SK-N-SH treated with all-trans-retinoic acid at 6 μM for 48 hours (cell line): ENCODE measurements around the gene S100PBP.

Experiments
- ATAC-seq: fragments of 200-7000 bp; cut with Tn5 transposase; 3 replicates; pipeline ENCODE4 v1.9.1; 2020; ENCODE audit warnings: mild to moderate bottlenecking, moderate library complexity
- ARNTL ChIP-seq: fragments of 450-650 bp; formaldehyde crosslinking; IDR thresholded peaks from 2 replicates; pipeline ENCODE4 v1.5.0; 2020; ENCODE audit warnings: low read depth, mild to moderate bottlenecking, moderate library complexity, borderline replicate concordance
- BACH2 ChIP-seq: fragments of 250-450 bp; sonication (Bioruptor Pico); IDR thresholded peaks from 2 replicates; pipeline ENCODE4 v1.9.0; 2021; ENCODE audit warnings: mild to moderate bottlenecking, borderline replicate concordance
- CREB5 ChIP-seq: fragments of 250-450 bp; sonication (Bioruptor Pico); IDR thresholded peaks from 2 replicates; pipeline ENCODE4 v1.5.1; 2020; ENCODE audit warnings: low read depth, mild to moderate bottlenecking, moderate library complexity
- CSDC2 ChIP-seq: fragments of 250-450 bp; sonication (Bioruptor Pico); IDR thresholded peaks from 2 replicates; pipeline ENCODE4 v1.5.0; 2020; ENCODE audit warnings: mild to moderate bottlenecking, moderate library complexity
- CSRNP3 ChIP-seq: fragments of 250-450 bp; sonication (Bioruptor Pico); IDR thresholded peaks from 2 replicates; pipeline ENCODE4 v1.5.1; 2021; ENCODE audit warnings: mild to moderate bottlenecking, moderate library complexity
- ESRRG ChIP-seq: fragments of 250-450 bp; sonication (Bioruptor Pico); IDR thresholded peaks from 2 replicates; pipeline ENCODE4 v1.6.1; 2021; ENCODE audit warnings: mild to moderate bottlenecking
- GLIS3 ChIP-seq: fragments of 250-450 bp; sonication (Bioruptor Pico); IDR thresholded peaks from 2 replicates; pipeline ENCODE4 v1.5.0; 2020; ENCODE audit warnings: mild to moderate bottlenecking, moderate library complexity
- ISL1 ChIP-seq: fragments of 250-450 bp; sonication (Bioruptor Pico); IDR thresholded peaks from 2 replicates; pipeline ENCODE4 v2.1.2; 2022; ENCODE audit warnings: mild to moderate bottlenecking, moderate library complexity
- OSR1 ChIP-seq: fragments of 250-450 bp; sonication (Bioruptor Pico); IDR thresholded peaks from 2 replicates; pipeline ENCODE4 v1.8.0; 2022; ENCODE audit warnings: moderate library complexity, mild to moderate bottlenecking, inconsistent platforms
- PATZ1 ChIP-seq: fragments of 250-450 bp; sonication (Bioruptor Pico); IDR thresholded peaks from 2 replicates; pipeline ENCODE4 v1.8.0; 2020; ENCODE audit warnings: mild to moderate bottlenecking, moderate library complexity, borderline replicate concordance
- POU6F1 ChIP-seq: fragments of 250-450 bp; sonication (Bioruptor Pico); IDR thresholded peaks from 2 replicates; pipeline ENCODE4 v1.8.0; 2021; ENCODE audit warnings: low read depth, mild to moderate bottlenecking, moderate library complexity, borderline replicate concordance
- PPARA ChIP-seq: fragments of 250-450 bp; sonication (Bioruptor Pico); IDR thresholded peaks from 2 replicates; pipeline ENCODE4 v1.5.0; 2020; ENCODE audit warnings: mild to moderate bottlenecking, borderline replicate concordance
- RARB ChIP-seq: fragments of 250-450 bp; sonication (Bioruptor Pico); IDR thresholded peaks from 2 replicates; pipeline ENCODE4 v1.8.0; 2021; ENCODE audit warnings: mild to moderate bottlenecking, moderate library complexity
- TCF4 ChIP-seq: fragments of 250-450 bp; sonication (Bioruptor Pico); IDR thresholded peaks from 2 replicates; pipeline ENCODE4 v1.8.0; 2021; ENCODE audit warnings: mild to moderate bottlenecking, moderate library complexity, borderline replicate concordance
- TOX ChIP-seq: fragments of 250-450 bp; sonication (Bioruptor Pico); IDR thresholded peaks from 2 replicates; pipeline ENCODE4 v1.8.0; 2021; ENCODE audit warnings: mild to moderate bottlenecking, moderate library complexity, borderline replicate concordance
- TSHZ2 ChIP-seq: fragments of 250-450 bp; sonication (Bioruptor Pico); IDR thresholded peaks from 2 replicates; pipeline ENCODE4 v1.5.0; 2020; ENCODE audit warnings: mild to moderate bottlenecking, moderate library complexity
- ZC3H10 ChIP-seq: fragments of 250-450 bp; sonication (Bioruptor Pico); IDR thresholded peaks from 2 replicates; pipeline ENCODE4 v1.5.1; 2021; ENCODE audit warnings: mild to moderate bottlenecking, moderate library complexity
- ZFP3 ChIP-seq: fragments of 250-450 bp; sonication (Bioruptor Pico); IDR thresholded peaks from 2 replicates; pipeline ENCODE4 v1.5.0; 2020; ENCODE audit warnings: mild to moderate bottlenecking, moderate library complexity
- ZFP30 ChIP-seq: fragments of 450-650 bp; formaldehyde crosslinking; IDR thresholded peaks from 2 replicates; pipeline ENCODE4 v1.5.0; 2022; ENCODE audit warnings: mild to moderate bottlenecking, moderate library complexity
- ZNF565 ChIP-seq: fragments of 450-650 bp; formaldehyde crosslinking; conservative IDR thresholded peaks from 2 replicates; pipeline ENCODE4 v1.5.0; 2020; ENCODE audit warnings: low read depth, mild to moderate bottlenecking, moderate library complexity
- ZNF8 ChIP-seq: fragments of 450-650 bp; formaldehyde crosslinking; IDR thresholded peaks from 2 replicates; pipeline ENCODE4 v1.5.0; 2020; ENCODE audit warnings: mild to moderate bottlenecking, moderate library complexity

S100PBP gene

GRCh38 chr1:32861904-32862695 is 44.6 kb downstream of the S100PBP start:
- no peak for ATAC-seq
- TF ChIP-seq TSHZ2 (CRISPR knock-in tag) (no peak), CSRNP3 (no peak), ZFP3 (no peak), ZFP30 (CRISPR knock-in tag) (no peak), OSR1 (CRISPR knock-in tag) (no peak), ARNTL (CRISPR knock-in tag) (no peak), ISL1 (CRISPR knock-in tag) (no peak), ZNF565 (no peak), RARB (CRISPR knock-in tag) (no peak), ZC3H10 (CRISPR knock-in tag) (no peak), PATZ1 (CRISPR knock-in tag) (no peak), CREB5 (CRISPR knock-in tag) (no peak), TOX (CRISPR knock-in tag) (no peak), CSDC2 (CRISPR knock-in tag) (no peak), TCF4 (CRISPR knock-in tag) (no peak), PPARA (CRISPR knock-in tag) (no peak), BACH2 (CRISPR knock-in tag) (no peak), ZNF8 (no peak), POU6F1 (CRISPR knock-in tag) (no peak), ESRRG (CRISPR knock-in tag) (no peak)

- no peak for ATAC-seq
- TF ChIP-seq TOX (CRISPR knock-in tag) (no peak), BACH2 (CRISPR knock-in tag) (no peak), CSRNP3 (no peak), ZNF8 (no peak), CREB5 (CRISPR knock-in tag) (no peak), GLIS3 (CRISPR knock-in tag) (no peak), TSHZ2 (CRISPR knock-in tag) (no peak), ZNF565 (no peak), ZFP3 (no peak), OSR1 (CRISPR knock-in tag) (no peak), ZFP30 (CRISPR knock-in tag) (no peak), ISL1 (CRISPR knock-in tag) (no peak)
Observed at GRCh38 chr1:32863218-32863880, 45.9 kb downstream of the S100PBP start.
